ENCODE results near the gene KCNQ1. TPM values are rescaled to one million over a fixed set of nuclear protein-coding genes. Genes with fewer than 3 reads are reported as not detected.

Gene KCNQ1
- total RNA-seq, 1 experiment from 2014 or later = 9.2 TPM

- DNase-seq = no peak
- no peaks in the 10 kb centered on the region for H3K4me1 Mint-ChIP-seq (ENCODE audit: low read depth, unreplicated experiment)
- TF ChIP-seq CTCF (IDR thresholded peaks at IDR 0.05; ENCODE audit: unreplicated experiment) = no peak
- H3K27ac Mint-ChIP-seq (ENCODE audit: unreplicated experiment) = no peak overlapping the region
- no peaks in the 10 kb centered on the region for H3K36me3 Mint-ChIP-seq (ENCODE audit: insufficient read depth, unreplicated experiment)
- intact Hi-C loops (cut with micrococcal nuclease; ENCODE audit: unreplicated experiment) = loop anchor here (10.0 kb wide), 1 partner anchor 449 kb away; the partner anchor contains the start of gene CDKN1C
- CTCF ChIA-PET = no interaction called here
- no TSS peak for BruUV-seq (replicated peaks)
- H3K4me3 Mint-ChIP-seq (ENCODE audit: low read depth, unreplicated experiment) = no peak overlapping the region
- no peaks in the 10 kb centered on the region for H3K9me3 Mint-ChIP-seq (ENCODE audit: low read depth, unreplicated experiment)
- H3K27me3 Mint-ChIP-seq (ENCODE audit: unreplicated experiment) = peaks cover 29% of the 10 kb centered on the region
Measured at GRCh38 chr11:2435288-2436012, 9.4 kb upstream of the KCNQ1 start.

GRCh38 chr11:2436013-2436520 lies 8.7 kb upstream of the KCNQ1 start:
- Mint-ChIP-seq H3K27me3 (ENCODE audit: unreplicated experiment) (peaks cover 35% of the 10 kb centered on the region), H3K4me1 (ENCODE audit: low read depth, unreplicated experiment) (no peaks in the 10 kb centered on the region)
- CTCF ChIA-PET = interaction anchor here (0.6 kb wide), 1 partner anchor 9 kb away, joined by 4 read pairs; the partner anchor contains the start of gene KCNQ1

GRCh38 chr11:2436521-2437031 lies 8.2 kb upstream of the KCNQ1 start:
- H3K4me3 Mint-ChIP-seq (ENCODE audit: low read depth, unreplicated experiment) = no peak overlapping the region
- no peaks in the 10 kb centered on the region for H3K9me3 Mint-ChIP-seq (ENCODE audit: low read depth, unreplicated experiment)
- TF ChIP-seq CTCF (IDR thresholded peaks at IDR 0.05; ENCODE audit: unreplicated experiment) = no peak
- H3K27me3 Mint-ChIP-seq (ENCODE audit: unreplicated experiment) = peaks cover 40% of the 10 kb centered on the region
- intact Hi-C loops (cut with micrococcal nuclease; ENCODE audit: unreplicated experiment) = loop anchor here (10.0 kb wide), 1 partner anchor 448 kb away; the partner anchor contains the start of gene CDKN1C
- H3K4me1 Mint-ChIP-seq (ENCODE audit: low read depth, unreplicated experiment) = no peaks in the 10 kb centered on the region
- no TSS peak for BruUV-seq (replicated peaks)
- no peak for DNase-seq
- H3K27ac Mint-ChIP-seq (ENCODE audit: unreplicated experiment) = no peak overlapping the region
- H3K36me3 Mint-ChIP-seq (ENCODE audit: insufficient read depth, unreplicated experiment) = no peaks in the 10 kb centered on the region
- CTCF ChIA-PET = interaction anchor here (0.6 kb wide), 1 partner anchor 8 kb away, joined by 4 read pairs; the partner anchor contains the start of gene KCNQ1

More at GRCh38 chr11:2436013-2436520, 8.7 kb upstream of the KCNQ1 start:
- intact Hi-C loops (cut with micrococcal nuclease; ENCODE audit: unreplicated experiment) = loop anchor here (10.0 kb wide), 1 partner anchor 449 kb away; the partner anchor contains the start of gene CDKN1C
- H3K36me3 Mint-ChIP-seq (ENCODE audit: insufficient read depth, unreplicated experiment) = no peaks in the 10 kb centered on the region
- H3K4me3 Mint-ChIP-seq (ENCODE audit: low read depth, unreplicated experiment) = no peak overlapping the region
- TF ChIP-seq CTCF (IDR thresholded peaks at IDR 0.05; ENCODE audit: unreplicated experiment) = no peak
- BruUV-seq (replicated peaks) = no TSS peak
- H3K9me3 Mint-ChIP-seq (ENCODE audit: low read depth, unreplicated experiment) = no peaks in the 10 kb centered on the region
- DNase-seq = no peak
- no peak overlapping the region for H3K27ac Mint-ChIP-seq (ENCODE audit: unreplicated experiment)

GRCh38 chr11:2437516-2437915 lies 7.3 kb upstream of the KCNQ1 start:
- DNase-seq = no peak
- intact Hi-C loops (cut with micrococcal nuclease; ENCODE audit: unreplicated experiment) = loop anchor here (10.0 kb wide), 1 partner anchor 447 kb away; the partner anchor contains the start of gene CDKN1C
- no peaks in the 10 kb centered on the region for H3K9me3 Mint-ChIP-seq (ENCODE audit: low read depth, unreplicated experiment)
- CTCF ChIA-PET = no interaction called here
- H3K27ac Mint-ChIP-seq (ENCODE audit: unreplicated experiment) = no peak overlapping the region
- peaks cover 50% of the 10 kb centered on the region for H3K27me3 Mint-ChIP-seq (ENCODE audit: unreplicated experiment)
- no peaks in the 10 kb centered on the region for H3K36me3 Mint-ChIP-seq (ENCODE audit: insufficient read depth, unreplicated experiment)
- H3K4me1 Mint-ChIP-seq (ENCODE audit: low read depth, unreplicated experiment) = peaks cover 4% of the 10 kb centered on the region
- no peak for TF ChIP-seq CTCF (IDR thresholded peaks at IDR 0.05; ENCODE audit: unreplicated experiment)
- no peak overlapping the region for H3K4me3 Mint-ChIP-seq (ENCODE audit: low read depth, unreplicated experiment)
- BruUV-seq (replicated peaks) = no TSS peak

All from Calu3 (cell line).